Measurements from ENCODE around the gene ATAD1.

- TF ChIP-seq FOS (IDR thresholded peaks at IDR 0.05; ENCODE audit: low read depth, low read length) (no peak), CTCF (conservative IDR thresholded peaks at IDR 0.05; ENCODE audit: low read depth, low read length) (no peak), POLR2A (IDR thresholded peaks at IDR 0.05; ENCODE audit: low read depth, low read length) (no peak), RAD21 (IDR thresholded peaks at IDR 0.05; ENCODE audit: low read length) (no peak), CEBPB (IDR thresholded peaks at IDR 0.05; ENCODE audit: low read depth, low read length) (no peak), MXI1 (IDR thresholded peaks at IDR 0.05; ENCODE audit: borderline replicate concordance, low read depth, low read length) (no peak), MAFK (IDR thresholded peaks at IDR 0.05; ENCODE audit: low read depth, low read length) (no peak), RFX5 (IDR thresholded peaks at IDR 0.05; ENCODE audit: low read depth, low read length) (no peak), RCOR1 (IDR thresholded peaks at IDR 0.05; ENCODE audit: insufficient replicate concordance, low read length) (no peak), SMC3 (IDR thresholded peaks at IDR 0.05; ENCODE audit: low read depth, low read length) (no peak)
These were observed 19.4 kb upstream of the ATAD1 start for GRCh38 chr10:87837445-87837844.

Data from IMR-90 (cell line).